Liver (tissue), 9 donors: ENCODE data around the gene CDC42SE1. TPM values are rescaled to one million over a fixed set of nuclear protein-coding genes. Genes with fewer than 3 reads are reported as not detected.

ENCODE experiments used
- DNase-seq: peaks from one replicate; pipeline ENCODE4 v3.0.0-alpha.2; 2017; ENCODE audit warnings: low spot score
- H3K27ac ChIP-seq, 2 donors: one replicate each; pipeline ENCODE4 v1.7.0; 2013; ENCODE audit warnings: inconsistent platforms in 2 of 2, low read length in 2 of 2, control low read depth in 1 of 2, low read depth in 1 of 2, mild to moderate bottlenecking in 1 of 2
- H3K27me3 ChIP-seq, 4 donors: one replicate each; pipeline versions ENCODE4 v1.6.1 to v1.7.0; 2013; ENCODE audit warnings: low read length in 3 of 4, inconsistent platforms in 1 of 4, mild to moderate bottlenecking in 1 of 4, moderate library complexity in 1 of 4; ENCODE audit not compliant: control insufficient read depth in 4 of 4, insufficient read depth in 4 of 4
- H3K36me3 ChIP-seq, 4 donors: one replicate each; pipeline versions ENCODE4 v1.6.1 to v1.7.0; 2013; ENCODE audit warnings: low read length in 3 of 4, mild to moderate bottlenecking in 3 of 4, low read depth in 1 of 4, moderate library complexity in 1 of 4; ENCODE audit not compliant: control insufficient read depth in 4 of 4, insufficient read depth in 3 of 4
- H3K4me1 ChIP-seq, 4 donors: one replicate each; pipeline versions ENCODE4 v1.6.1 to v1.7.0; 2013; ENCODE audit warnings: low read length in 3 of 4, mild to moderate bottlenecking in 3 of 4, moderate library complexity in 1 of 4; ENCODE audit not compliant: control insufficient read depth in 4 of 4, insufficient read depth in 4 of 4
- H3K4me3 ChIP-seq, 3 donors: one replicate each; pipeline versions ENCODE4 v1.6.1 to v1.7.0; 2013; ENCODE audit warnings: low read length in 3 of 3, control low read depth in 1 of 3, low read depth in 1 of 3, mild to moderate bottlenecking in 1 of 3
- H3K9ac ChIP-seq, 2 donors: one replicate each; pipeline ENCODE4 v1.7.0; 2013; ENCODE audit warnings: low read length in 2 of 2, mild to moderate bottlenecking in 2 of 2, moderate library complexity in 2 of 2, control low read depth in 1 of 2, low read depth in 1 of 2
- H3K9me3 ChIP-seq, 4 donors: one replicate each; pipeline versions ENCODE4 v1.6.1 to v1.7.0; 2013; ENCODE audit warnings: low read length in 3 of 4; ENCODE audit not compliant: control insufficient read depth in 4 of 4
- ATF3 ChIP-seq: IDR thresholded peaks from 2 replicates; pipeline ENCODE4 v1.6.1; 2016; ENCODE audit warnings: antibody characterized with exemption
- EGR1 ChIP-seq, 2 donors: IDR thresholded peaks; 2 replicates each; pipeline ENCODE4 v1.6.1; 2016 to 2018; ENCODE audit warnings: antibody characterized with exemption in 2 of 2, low read depth in 2 of 2
- FOXA1 ChIP-seq: IDR thresholded peaks from 2 replicates; pipeline ENCODE4 v1.6.1; 2016; ENCODE audit warnings: antibody characterized with exemption
- GABPA ChIP-seq, 2 donors: IDR thresholded peaks in 1 of 2; conservative IDR thresholded peaks in 1 of 2; 2 replicates each; pipeline ENCODE4 v1.6.1; 2016; ENCODE audit warnings: antibody characterized with exemption in 2 of 2, mild to moderate bottlenecking in 1 of 2, moderate library complexity in 1 of 2
- HNF4A ChIP-seq, 2 donors: conservative IDR thresholded peaks; 2 replicates each; pipeline ENCODE4 v1.6.1; 2016; ENCODE audit warnings: antibody characterized with exemption in 2 of 2, mild to moderate bottlenecking in 2 of 2
- HNF4G ChIP-seq: IDR thresholded peaks from 2 replicates; pipeline ENCODE4 v1.6.1; 2016; ENCODE audit warnings: antibody characterized with exemption
- JUND ChIP-seq, 2 donors: IDR thresholded peaks; 2 replicates each; pipeline ENCODE4 v1.6.1; 2016; ENCODE audit warnings: antibody characterized with exemption in 2 of 2
- MAX ChIP-seq: IDR thresholded peaks from 2 replicates; pipeline ENCODE4 v1.6.1; 2016; ENCODE audit warnings: antibody characterized with exemption
- NR2F2 ChIP-seq: IDR thresholded peaks from 2 replicates; pipeline ENCODE4 v1.6.1; 2016; ENCODE audit warnings: antibody characterized with exemption
- RAD21 ChIP-seq, 2 donors: IDR thresholded peaks; 2 replicates each; pipeline ENCODE4 v1.6.1; 2016; ENCODE audit warnings: antibody characterized with exemption in 2 of 2, mild to moderate bottlenecking in 2 of 2
- YY1 ChIP-seq: IDR thresholded peaks from 2 replicates; pipeline ENCODE4 v1.6.1; 2016; ENCODE audit warnings: antibody characterized with exemption, mild to moderate bottlenecking
- WGBS: extraction: QIAGEN DNeasy Blood & Tissue Kit; methylation state at CpG from one replicate; pipeline ENCODE4 v1.1.7; 2013; 5-methylcytosine and 5-hydroxymethylcytosine counted together
- polyA plus RNA-seq, 2 donors: library from polyadenylated mRNA; stranded (reverse) in 1 of 2; unstranded in 1 of 2; fragments of 200-250 nt in 1 of 2; fragments of >200 nt in 1 of 2; fragmentation: Nextera tagmentation in 1 of 2; extraction: Ambion mirVana in 1 of 2; gene quantifications; one replicate each; pipeline versions ENCODE4 v1.2.1 to v1.2.3, GENCODE V29; 2013 to 2015
- total RNA-seq, 2 donors: library from RNA; depleted of rRNA; stranded (reverse); fragments of >200 nt; gene quantifications; one replicate each; pipeline ENCODE4 v1.2.3, GENCODE V29; 2014
- TF ChIP-seq, protein P1 (sequence below): fragments of 150-350 bp; IDR thresholded peaks from 2 replicates; pipeline ENCODE4 v1.5.1; 2017; ENCODE audit warnings: improper control_type of control experiment, low read depth, low read length; ENCODE audit not compliant: missing input control
- TF ChIP-seq, protein P2 (sequence below): IDR thresholded peaks from 2 replicates; pipeline ENCODE4 v1.6.1; 2016; ENCODE audit warnings: antibody characterized with exemption, mild to moderate bottlenecking
- TF ChIP-seq, protein P3 (sequence below): IDR thresholded peaks from 2 replicates; pipeline ENCODE4 v1.6.1; 2016; ENCODE audit warnings: antibody characterized with exemption
- donor health status: healthy.
- donor health status: healthy.
- donor health status: healthy.
- donor health status: healthy.
- donor health status: healthy.

Gene CDC42SE1
- total RNA-seq: 10 to 100 TPM; 16.7 to 28.1 TPM
- polyA plus RNA-seq: 10 to 100 TPM in 1 of 2 donors, 1 to 10 TPM in 1; 9.5 to 16.7 TPM

DNA sequence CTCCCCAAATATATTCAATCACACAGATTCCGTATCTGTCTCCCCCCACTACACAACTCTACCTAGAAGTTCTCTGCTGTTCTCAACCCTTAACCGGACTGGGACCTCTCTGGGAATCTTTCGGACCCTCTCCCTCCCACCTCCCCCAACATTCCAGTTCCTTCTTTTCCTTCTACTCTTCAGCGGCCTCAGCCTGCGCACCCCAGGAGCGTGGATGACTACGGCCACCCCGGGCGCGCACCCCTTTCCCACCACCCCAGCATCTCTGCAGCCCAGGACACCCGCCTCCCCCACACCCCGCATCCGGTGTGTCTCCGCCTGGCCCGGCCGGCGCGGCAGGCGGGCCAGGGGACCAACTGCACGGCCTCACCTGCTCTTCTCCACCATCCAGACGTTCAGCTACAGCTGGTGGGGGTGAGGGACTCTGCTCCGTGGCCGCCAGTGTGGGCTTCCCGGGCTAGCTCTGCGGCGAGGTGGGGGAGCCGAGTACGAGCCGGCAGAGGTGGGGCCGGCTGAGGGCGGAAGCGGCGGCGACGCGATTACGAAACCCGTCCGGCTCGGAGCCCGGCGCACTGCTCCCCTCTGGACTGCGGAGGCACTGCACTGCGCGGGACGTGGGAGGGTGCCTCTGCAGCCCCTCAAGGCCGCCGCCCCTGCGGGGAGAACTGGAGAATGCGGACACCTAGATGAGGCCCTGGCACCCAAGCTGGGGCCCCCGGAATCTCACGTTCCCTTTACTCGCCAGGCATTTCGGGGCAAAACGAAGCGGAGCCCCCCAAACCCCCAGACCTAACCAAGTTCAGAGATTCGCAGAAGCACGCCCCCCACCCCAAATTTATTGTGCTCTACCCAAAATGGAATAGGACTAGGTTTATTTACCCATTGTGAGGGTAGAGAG lies at the start of gene CDC42SE1:
CDC42SE1 (minus strand) TSS at position 514 of the 898 bp plus-strand sequence. CDS start 3,892 bp downstream, outside the sequence.
- Histone ChIP-seq H3K36me3 (peaks cover 2 to 18% (median 14%) of the 10 kb centered on the region in 4 donors), H3K4me1 (peaks cover 3 to 46% (median 35%) of the 10 kb centered on the region in 4 donors), H3K27me3 (no peaks in the 10 kb centered on the region), H3K27ac (peak within 1 kb of the TSS; percentile 91 to 94), H3K4me3 (peak within 1 kb of the TSS; percentile 68 to 96 (median 85)), H3K9ac (peak within 1 kb of the TSS; percentile 94 to 95), H3K9me3 (no peaks in the 10 kb centered on the region)
- peak; percentile 81 for DNase-seq
- WGBS: under 1% methylated on average over 58 of the region's 58 CpGs
- TF ChIP-seq RAD21 (IDR thresholded peaks at IDR 0.05): peak; percentile 34 to 67
- TF ChIP-seq ATF3: no peak
- TF ChIP-seq GABPA (IDR thresholded peaks at IDR 0.05 in 1 of 2, conservative IDR thresholded peaks at IDR 0.05 in 1 of 2): peak in 1 of 2 donors; percentile 80
- no peak for TF ChIP-seq HNF4A (conservative IDR thresholded peaks at IDR 0.05)
- TF ChIP-seq, protein P1, sequence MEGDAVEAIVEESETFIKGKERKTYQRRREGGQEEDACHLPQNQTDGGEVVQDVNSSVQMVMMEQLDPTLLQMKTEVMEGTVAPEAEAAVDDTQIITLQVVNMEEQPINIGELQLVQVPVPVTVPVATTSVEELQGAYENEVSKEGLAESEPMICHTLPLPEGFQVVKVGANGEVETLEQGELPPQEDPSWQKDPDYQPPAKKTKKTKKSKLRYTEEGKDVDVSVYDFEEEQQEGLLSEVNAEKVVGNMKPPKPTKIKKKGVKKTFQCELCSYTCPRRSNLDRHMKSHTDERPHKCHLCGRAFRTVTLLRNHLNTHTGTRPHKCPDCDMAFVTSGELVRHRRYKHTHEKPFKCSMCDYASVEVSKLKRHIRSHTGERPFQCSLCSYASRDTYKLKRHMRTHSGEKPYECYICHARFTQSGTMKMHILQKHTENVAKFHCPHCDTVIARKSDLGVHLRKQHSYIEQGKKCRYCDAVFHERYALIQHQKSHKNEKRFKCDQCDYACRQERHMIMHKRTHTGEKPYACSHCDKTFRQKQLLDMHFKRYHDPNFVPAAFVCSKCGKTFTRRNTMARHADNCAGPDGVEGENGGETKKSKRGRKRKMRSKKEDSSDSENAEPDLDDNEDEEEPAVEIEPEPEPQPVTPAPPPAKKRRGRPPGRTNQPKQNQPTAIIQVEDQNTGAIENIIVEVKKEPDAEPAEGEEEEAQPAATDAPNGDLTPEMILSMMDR: peak; percentile 76
- TF ChIP-seq, protein P2, sequence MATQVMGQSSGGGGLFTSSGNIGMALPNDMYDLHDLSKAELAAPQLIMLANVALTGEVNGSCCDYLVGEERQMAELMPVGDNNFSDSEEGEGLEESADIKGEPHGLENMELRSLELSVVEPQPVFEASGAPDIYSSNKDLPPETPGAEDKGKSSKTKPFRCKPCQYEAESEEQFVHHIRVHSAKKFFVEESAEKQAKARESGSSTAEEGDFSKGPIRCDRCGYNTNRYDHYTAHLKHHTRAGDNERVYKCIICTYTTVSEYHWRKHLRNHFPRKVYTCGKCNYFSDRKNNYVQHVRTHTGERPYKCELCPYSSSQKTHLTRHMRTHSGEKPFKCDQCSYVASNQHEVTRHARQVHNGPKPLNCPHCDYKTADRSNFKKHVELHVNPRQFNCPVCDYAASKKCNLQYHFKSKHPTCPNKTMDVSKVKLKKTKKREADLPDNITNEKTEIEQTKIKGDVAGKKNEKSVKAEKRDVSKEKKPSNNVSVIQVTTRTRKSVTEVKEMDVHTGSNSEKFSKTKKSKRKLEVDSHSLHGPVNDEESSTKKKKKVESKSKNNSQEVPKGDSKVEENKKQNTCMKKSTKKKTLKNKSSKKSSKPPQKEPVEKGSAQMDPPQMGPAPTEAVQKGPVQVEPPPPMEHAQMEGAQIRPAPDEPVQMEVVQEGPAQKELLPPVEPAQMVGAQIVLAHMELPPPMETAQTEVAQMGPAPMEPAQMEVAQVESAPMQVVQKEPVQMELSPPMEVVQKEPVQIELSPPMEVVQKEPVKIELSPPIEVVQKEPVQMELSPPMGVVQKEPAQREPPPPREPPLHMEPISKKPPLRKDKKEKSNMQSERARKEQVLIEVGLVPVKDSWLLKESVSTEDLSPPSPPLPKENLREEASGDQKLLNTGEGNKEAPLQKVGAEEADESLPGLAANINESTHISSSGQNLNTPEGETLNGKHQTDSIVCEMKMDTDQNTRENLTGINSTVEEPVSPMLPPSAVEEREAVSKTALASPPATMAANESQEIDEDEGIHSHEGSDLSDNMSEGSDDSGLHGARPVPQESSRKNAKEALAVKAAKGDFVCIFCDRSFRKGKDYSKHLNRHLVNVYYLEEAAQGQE: peak; percentile 40
- TF ChIP-seq, protein P3, sequence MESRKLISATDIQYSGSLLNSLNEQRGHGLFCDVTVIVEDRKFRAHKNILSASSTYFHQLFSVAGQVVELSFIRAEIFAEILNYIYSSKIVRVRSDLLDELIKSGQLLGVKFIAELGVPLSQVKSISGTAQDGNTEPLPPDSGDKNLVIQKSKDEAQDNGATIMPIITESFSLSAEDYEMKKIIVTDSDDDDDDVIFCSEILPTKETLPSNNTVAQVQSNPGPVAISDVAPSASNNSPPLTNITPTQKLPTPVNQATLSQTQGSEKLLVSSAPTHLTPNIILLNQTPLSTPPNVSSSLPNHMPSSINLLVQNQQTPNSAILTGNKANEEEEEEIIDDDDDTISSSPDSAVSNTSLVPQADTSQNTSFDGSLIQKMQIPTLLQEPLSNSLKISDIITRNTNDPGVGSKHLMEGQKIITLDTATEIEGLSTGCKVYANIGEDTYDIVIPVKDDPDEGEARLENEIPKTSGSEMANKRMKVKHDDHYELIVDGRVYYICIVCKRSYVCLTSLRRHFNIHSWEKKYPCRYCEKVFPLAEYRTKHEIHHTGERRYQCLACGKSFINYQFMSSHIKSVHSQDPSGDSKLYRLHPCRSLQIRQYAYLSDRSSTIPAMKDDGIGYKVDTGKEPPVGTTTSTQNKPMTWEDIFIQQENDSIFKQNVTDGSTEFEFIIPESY: no peak

- no peak for DNase-seq
- no peak for TF ChIP-seq NR2F2
- TF ChIP-seq FOXA1: no peak
- no peak for TF ChIP-seq JUND (IDR thresholded peaks at IDR 0.05)
- TF ChIP-seq, protein P1: no peak
- no peak for TF ChIP-seq ATF3
- TF ChIP-seq MAX: no peak
- TF ChIP-seq EGR1 (IDR thresholded peaks at IDR 0.05; ENCODE audit: low read depth in 2 of 2): no peak
- no peak for TF ChIP-seq YY1
- TF ChIP-seq GABPA (IDR thresholded peaks at IDR 0.05 in 1 of 2, conservative IDR thresholded peaks at IDR 0.05 in 1 of 2): no peak
- no peak for TF ChIP-seq HNF4G
- TF ChIP-seq, protein P2: no peak
Observed at GRCh38 chr1:151108331-151108730, 48.9 kb upstream of the CDC42SE1 start.

More at GRCh38 chr1:151108331-151108730, 48.9 kb upstream of the CDC42SE1 start:
- Histone ChIP-seq H3K27ac (no peak overlapping the region), H3K27me3 (no peaks in the 10 kb centered on the region), H3K9ac (no peak overlapping the region), H3K9me3 (no peaks in the 10 kb centered on the region), H3K36me3 (peaks cover 2 to 13% (median 8%) of the 10 kb centered on the region in 4 donors), H3K4me1 (no peaks in the 10 kb centered on the region), H3K4me3 (no peak overlapping the region)
- WGBS: 91% methylated on average over 5 of the region's 5 CpGs
